GM20000 (cell line): ENCODE data around the gene GZMM.
"Not testable (repeated sequence)": the region's sequence is repeated elsewhere in the genome, so short reads cannot be mapped to it uniquely, and the experiment has no call there.

ENCODE experiments used
- DNase-seq: peaks from one replicate; pipeline ENCODE4 v3.0.0; 2012; ENCODE audit warnings: low spot score
- TF ChIP-seq, protein P1 (sequence below): IDR thresholded peaks from 2 replicates; pipeline ENCODE4 v1.5.1; 2012; ENCODE audit warnings: mild to moderate bottlenecking, control low read depth; ENCODE audit errors: extremely low read depth, missing control alignments

GZMM gene

DNA sequence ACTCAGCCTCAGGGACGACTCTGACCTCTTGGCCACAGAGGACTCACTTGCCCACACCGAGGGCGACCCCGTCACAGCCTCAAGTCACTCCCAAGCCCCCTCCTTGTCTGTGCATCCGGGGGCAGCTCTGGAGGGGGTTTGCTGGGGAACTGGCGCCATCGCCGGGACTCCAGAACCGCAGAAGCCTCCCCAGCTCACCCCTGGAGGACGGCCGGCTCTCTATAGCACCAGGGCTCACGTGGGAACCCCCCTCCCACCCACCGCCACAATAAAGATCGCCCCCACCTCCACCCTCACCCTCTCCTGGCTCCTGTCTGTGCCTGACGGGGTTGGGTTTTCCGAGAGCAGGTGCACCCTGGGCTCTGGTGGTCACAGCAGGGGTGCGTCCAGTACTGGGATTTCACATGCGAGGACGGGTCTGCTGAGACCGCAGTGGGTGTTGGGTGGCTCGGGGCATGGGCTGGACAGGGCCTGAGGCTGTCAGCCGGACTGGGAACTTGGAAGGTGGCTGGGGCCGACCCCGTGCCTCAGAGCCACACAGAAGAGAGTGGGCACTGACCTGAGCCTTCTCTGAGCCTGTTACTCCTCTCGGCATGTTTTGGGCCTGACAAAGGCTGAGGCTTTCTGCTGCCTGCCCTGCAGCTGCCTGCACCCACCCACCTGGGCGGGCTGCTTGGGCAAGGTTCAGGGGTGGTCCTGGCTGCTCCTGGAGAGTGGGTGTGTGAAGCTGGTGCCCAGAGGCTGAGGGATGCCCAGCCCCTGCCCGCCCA lies 39.5 kb downstream of the GZMM start:
- TF ChIP-seq, protein P1, sequence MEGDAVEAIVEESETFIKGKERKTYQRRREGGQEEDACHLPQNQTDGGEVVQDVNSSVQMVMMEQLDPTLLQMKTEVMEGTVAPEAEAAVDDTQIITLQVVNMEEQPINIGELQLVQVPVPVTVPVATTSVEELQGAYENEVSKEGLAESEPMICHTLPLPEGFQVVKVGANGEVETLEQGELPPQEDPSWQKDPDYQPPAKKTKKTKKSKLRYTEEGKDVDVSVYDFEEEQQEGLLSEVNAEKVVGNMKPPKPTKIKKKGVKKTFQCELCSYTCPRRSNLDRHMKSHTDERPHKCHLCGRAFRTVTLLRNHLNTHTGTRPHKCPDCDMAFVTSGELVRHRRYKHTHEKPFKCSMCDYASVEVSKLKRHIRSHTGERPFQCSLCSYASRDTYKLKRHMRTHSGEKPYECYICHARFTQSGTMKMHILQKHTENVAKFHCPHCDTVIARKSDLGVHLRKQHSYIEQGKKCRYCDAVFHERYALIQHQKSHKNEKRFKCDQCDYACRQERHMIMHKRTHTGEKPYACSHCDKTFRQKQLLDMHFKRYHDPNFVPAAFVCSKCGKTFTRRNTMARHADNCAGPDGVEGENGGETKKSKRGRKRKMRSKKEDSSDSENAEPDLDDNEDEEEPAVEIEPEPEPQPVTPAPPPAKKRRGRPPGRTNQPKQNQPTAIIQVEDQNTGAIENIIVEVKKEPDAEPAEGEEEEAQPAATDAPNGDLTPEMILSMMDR, result no peak
- no peak for DNase-seq

DNA sequence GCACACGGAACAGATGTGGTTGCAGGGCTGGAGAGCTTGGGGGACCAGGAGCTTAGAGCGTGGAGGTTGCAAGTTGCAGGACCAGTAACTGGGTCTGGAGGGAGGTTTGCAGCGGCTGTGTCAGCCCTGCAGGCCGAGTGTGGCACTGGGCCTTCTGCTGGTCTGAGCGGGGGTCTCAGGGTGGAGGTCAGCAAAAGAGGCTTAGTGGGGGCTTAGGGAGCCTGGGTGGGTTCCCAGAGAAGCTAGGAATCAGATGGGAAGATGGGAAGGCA lies 40.1 kb downstream of the GZMM start:
- no peak for DNase-seq
- TF ChIP-seq, protein P1, result no peak

GRCh38 chr19:584240-585001 lies 40.6 kb downstream of the GZMM start:
- TF ChIP-seq, protein P1, result peak; percentile 95
- peak; percentile 91 for DNase-seq

GRCh38 chr19:585146-585545 lies 41.3 kb downstream of the GZMM start:
- DNase-seq, result not testable (repeated sequence)

DNA sequence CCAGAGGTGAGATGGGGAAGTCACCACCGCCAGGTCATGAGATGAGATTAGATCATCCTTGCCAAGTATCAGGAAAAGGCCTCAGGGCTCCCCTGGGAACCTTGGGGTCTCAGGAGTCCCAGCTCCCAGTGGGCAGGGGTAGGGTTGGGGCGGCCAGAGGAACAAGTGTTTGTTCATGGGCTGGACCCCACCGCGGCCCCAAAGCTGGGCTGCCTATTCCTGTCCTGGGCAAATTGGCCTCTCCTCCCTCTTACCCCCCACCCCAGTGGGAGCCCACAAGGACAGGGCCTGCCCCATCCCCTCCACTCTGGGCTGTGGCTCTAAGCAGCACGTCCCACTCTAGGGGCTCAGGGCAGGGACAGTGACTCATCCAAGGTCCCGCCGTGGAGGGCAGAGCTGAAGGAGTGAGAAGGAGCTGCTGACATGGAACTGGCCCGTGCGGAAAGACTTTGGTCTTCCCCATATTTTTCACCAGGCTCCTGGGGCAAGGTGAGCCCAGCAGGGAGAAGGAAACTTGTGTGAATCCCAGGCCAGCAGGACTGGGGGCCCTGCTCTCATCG lies 41.8 kb downstream of the GZMM start:
- DNase-seq, result no peak
- TF ChIP-seq, protein P1, result no peak

DNA sequence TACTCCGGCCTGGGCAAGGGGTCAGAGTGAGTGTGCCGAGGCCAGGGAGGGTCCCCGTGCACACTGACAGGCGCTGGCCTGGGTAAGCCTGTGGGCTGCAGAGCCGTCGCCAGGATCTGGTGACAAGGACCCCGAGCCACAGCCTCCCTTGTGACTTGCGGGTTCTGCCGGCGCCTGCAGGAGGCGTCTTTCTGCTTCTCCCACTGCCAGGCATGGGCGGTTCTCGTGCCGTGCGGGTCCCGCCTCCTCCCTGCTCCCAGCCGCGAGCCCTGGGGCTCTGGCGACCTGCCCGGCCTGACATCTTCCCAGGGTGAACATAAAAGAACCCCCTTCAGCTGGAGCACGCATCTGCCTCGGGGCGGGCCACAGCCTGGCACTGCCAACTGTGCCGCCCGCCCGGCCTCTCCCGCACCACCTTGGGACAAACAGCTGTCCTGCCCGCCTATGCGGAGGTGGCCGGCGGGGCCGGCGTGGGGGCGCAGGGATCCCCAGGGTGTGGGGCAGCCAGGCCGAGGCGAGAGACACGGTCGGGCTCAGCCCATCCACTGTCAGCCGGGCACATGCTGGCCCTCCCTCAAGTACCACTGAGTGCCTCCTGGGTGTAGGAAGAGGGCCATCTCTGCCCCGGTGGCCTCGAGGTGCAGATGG lies 44.4 kb downstream of the GZMM start:
- TF ChIP-seq, protein P1, result peak; percentile 17
- peak; percentile 78 for DNase-seq

- DNase-seq, result no peak
- TF ChIP-seq, protein P1, result no peak
Observed at GRCh38 chr19:588741-589692, 45.2 kb downstream of the GZMM start.
